DND-41 (cell line): Measurements from ENCODE around the gene AGAP1.

Experiments
- ATAC-seq: fragments of 200-7000 bp; cut with Tn5 transposase; 3 replicates; pipeline ENCODE4 v1.9.1; 2021; ENCODE audit warnings: low read depth; ENCODE audit not compliant: insufficient read depth
- DNase-seq: peaks from one replicate; pipeline ENCODE4 v3.0.0-alpha.2; 2020
- H2AFZ ChIP-seq: 2 replicates; pipeline ENCODE4 v1.6.0; 2012; ENCODE audit warnings: low read depth, low read length
- H3K27ac ChIP-seq: 2 replicates; pipeline ENCODE4 v1.5.1; 2012; ENCODE audit warnings: low read length, inconsistent platforms
- H3K27me3 ChIP-seq: fragments of 200-600 bp; sonication (generic); 2 replicates; pipeline ENCODE4 v1.6.0; 2012; ENCODE audit warnings: low read length, mild to moderate bottlenecking, inconsistent platforms; ENCODE audit not compliant: insufficient read depth, poor library complexity
- H3K36me3 ChIP-seq: 2 replicates; pipeline ENCODE4 v1.5.1; 2012; ENCODE audit warnings: low read length, inconsistent platforms; ENCODE audit not compliant: insufficient read depth
- H3K4me1 ChIP-seq: 2 replicates; pipeline ENCODE4 v1.5.1; 2012; ENCODE audit warnings: mild to moderate bottlenecking, low read length; ENCODE audit not compliant: insufficient read depth
- H3K4me2 ChIP-seq: 2 replicates; pipeline ENCODE4 v1.6.0; 2012; ENCODE audit warnings: mild to moderate bottlenecking, moderate library complexity, low read length, inconsistent platforms; ENCODE audit not compliant: insufficient read depth
- H3K4me3 ChIP-seq, 2 experiments: fragments of 200-600 bp in 1 of 2; shearing (Covaris generic) in 1 of 2; 2 replicates each; pipeline ENCODE4 v1.5.1; 2012 to 2016; ENCODE audit warnings: inconsistent platforms in 2 of 2, low read length in 2 of 2, mild to moderate bottlenecking in 2 of 2, low read depth in 1 of 2, moderate library complexity in 1 of 2
- H3K79me2 ChIP-seq: 2 replicates; pipeline ENCODE4 v1.6.0; 2012; ENCODE audit warnings: low read length, inconsistent platforms; ENCODE audit not compliant: insufficient read depth
- H3K9ac ChIP-seq: 2 replicates; pipeline ENCODE4 v1.6.0; 2012; ENCODE audit warnings: low read depth, mild to moderate bottlenecking, inconsistent platforms, low read length, moderate library complexity
- H3K9me3 ChIP-seq: 2 replicates; pipeline ENCODE4 v1.5.1; 2012; ENCODE audit warnings: low read length, moderate library complexity, mild to moderate bottlenecking, inconsistent platforms; ENCODE audit not compliant: insufficient read depth, severe bottlenecking
- H4K20me1 ChIP-seq: 2 replicates; pipeline ENCODE4 v1.6.0; 2012; ENCODE audit warnings: low read length; ENCODE audit not compliant: insufficient read depth
- CTCF ChIP-seq: IDR thresholded peaks from 2 replicates; pipeline ENCODE4 v1.5.1; 2012; ENCODE audit warnings: borderline replicate concordance, low read length, moderate library complexity, mild to moderate bottlenecking; ENCODE audit not compliant: poor library complexity, severe bottlenecking; ENCODE audit errors: extremely low read depth
- EZH2 ChIP-seq: IDR thresholded peaks from 3 replicates; pipeline ENCODE4 v1.6.1; 2012; ENCODE audit warnings: borderline replicate concordance, low read depth, mild to moderate bottlenecking, moderate library complexity, low read length, inconsistent platforms; ENCODE audit not compliant: severe bottlenecking

AGAP1 gene

DNA sequence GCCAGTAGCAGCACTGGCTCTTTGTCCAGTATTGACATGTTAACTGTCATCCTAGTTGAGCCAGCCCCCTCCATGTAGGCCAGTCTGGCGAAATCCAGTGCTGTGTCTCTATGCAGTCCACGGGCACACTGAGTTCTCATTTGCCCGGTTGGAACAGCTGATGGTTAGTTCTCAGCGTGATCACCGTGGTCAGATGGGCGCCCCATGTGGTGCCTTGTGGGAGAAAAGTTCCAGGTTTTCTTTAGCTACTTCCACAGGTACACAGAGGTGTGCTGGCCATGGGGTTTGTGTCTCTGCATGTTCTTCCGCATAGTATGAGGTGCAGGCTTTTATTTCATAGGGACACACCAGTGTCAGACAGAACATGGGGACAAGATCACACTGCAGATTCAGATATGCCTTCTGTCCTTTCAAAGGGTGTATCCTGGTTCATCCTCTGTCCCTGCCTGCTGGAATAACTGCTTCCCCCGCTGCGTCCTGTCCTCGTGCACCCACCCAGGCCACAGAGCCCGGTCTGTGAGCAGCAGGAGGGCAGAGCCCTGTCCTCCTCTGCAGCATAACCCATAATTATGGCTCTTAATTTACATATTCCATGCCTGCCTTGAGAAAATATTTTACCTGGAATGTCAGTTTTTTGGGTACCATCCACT lies 340.3 kb downstream of the AGAP1 start:
- Histone ChIP-seq H3K36me3 (no peaks in the 10 kb centered on the region), H3K79me2 (no peaks in the 10 kb centered on the region), H3K27ac (no peak overlapping the region), H3K4me3 (no peak overlapping the region), H3K27me3 (no peaks in the 10 kb centered on the region), H2AFZ (no peak overlapping the region), H3K4me1 (no peaks in the 10 kb centered on the region), H4K20me1 (no peaks in the 10 kb centered on the region; the same call in 1 of the 2 replicates), H3K9ac (no peak overlapping the region), H3K9me3 (no peaks in the 10 kb centered on the region), H3K4me2 (no peak overlapping the region)
- no peak for ATAC-seq
- DNase-seq = no peak
- TF ChIP-seq CTCF (no peak), EZH2 (no peak)

- no peaks in the 10 kb centered on the region; the same call in 1 of the 2 replicates for H4K20me1 ChIP-seq
- no peaks in the 10 kb centered on the region for H3K9me3 ChIP-seq
- H3K9ac ChIP-seq = no peak overlapping the region
- H3K79me2 ChIP-seq = no peaks in the 10 kb centered on the region
- no peaks in the 10 kb centered on the region for H3K27me3 ChIP-seq
- H3K27ac ChIP-seq = no peak overlapping the region
- no peak overlapping the region for H2AFZ ChIP-seq
- H3K4me1 ChIP-seq = no peaks in the 10 kb centered on the region
- no peak overlapping the region for H3K4me3 ChIP-seq
- TF ChIP-seq EZH2 (no peak), CTCF (no peak)
- ATAC-seq = no peak
- no peak for DNase-seq
- no peak overlapping the region for H3K4me2 ChIP-seq
- no peaks in the 10 kb centered on the region for H3K36me3 ChIP-seq
Observed at GRCh38 chr2:235834781-235835180, 340.9 kb downstream of the AGAP1 start.

DNA sequence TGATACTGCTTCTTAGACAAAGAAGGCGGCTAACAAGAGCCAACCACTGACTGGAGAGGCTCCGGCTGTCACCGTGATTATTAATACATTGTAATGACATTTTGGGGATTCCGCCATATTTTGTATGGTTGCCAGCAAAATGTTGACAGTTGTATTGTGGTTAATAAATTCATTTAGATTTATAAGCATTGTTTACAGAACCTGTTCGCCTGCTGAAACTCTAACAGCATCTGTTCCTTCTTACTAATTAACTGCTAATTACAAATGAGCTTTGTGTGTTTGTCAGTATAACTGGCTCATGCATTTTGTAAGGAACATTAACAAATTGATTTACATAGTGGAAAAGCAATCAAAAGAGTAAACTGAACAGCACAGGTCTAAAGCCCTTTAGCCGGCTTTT lies 342.0 kb downstream of the AGAP1 start:
- no peaks in the 10 kb centered on the region for H3K36me3 ChIP-seq
- TF ChIP-seq CTCF (no peak), EZH2 (no peak)
- H3K9me3 ChIP-seq = no peaks in the 10 kb centered on the region

GRCh38 chr2:235836491-235836911 lies 342.7 kb downstream of the AGAP1 start:
- Histone ChIP-seq H3K4me1 (no peaks in the 10 kb centered on the region), H4K20me1 (no peaks in the 10 kb centered on the region; the same call in 1 of the 2 replicates), H3K27me3 (no peaks in the 10 kb centered on the region), H3K4me2 (no peak overlapping the region), H3K27ac (no peak overlapping the region), H2AFZ (no peak overlapping the region), H3K9me3 (no peaks in the 10 kb centered on the region), H3K9ac (no peak overlapping the region), H3K36me3 (no peaks in the 10 kb centered on the region), H3K79me2 (no peaks in the 10 kb centered on the region), H3K4me3 (no peak overlapping the region)
- no peak for TF ChIP-seq EZH2
- no peak for TF ChIP-seq CTCF
- ATAC-seq = no peak
- DNase-seq = no peak

More for the DNA sequence above, 342.0 kb downstream of the AGAP1 start:
- Histone ChIP-seq H3K9ac (no peak overlapping the region), H2AFZ (no peak overlapping the region), H3K79me2 (no peaks in the 10 kb centered on the region), H3K4me2 (no peak overlapping the region), H3K4me1 (no peaks in the 10 kb centered on the region), H3K27me3 (no peaks in the 10 kb centered on the region), H3K4me3 (no peak overlapping the region), H3K27ac (no peak overlapping the region), H4K20me1 (no peaks in the 10 kb centered on the region; the same call in 1 of the 2 replicates)
- no peak for DNase-seq
- ATAC-seq = no peak
